Left hindlimb (tissue), 1 donor: ENCODE data around the gene NOC4L.
"Not testable (repeated sequence)": the region's sequence is repeated elsewhere in the genome, so short reads cannot be mapped to it uniquely, and the experiment has no call there.

Experiments
- DNase-seq: peaks from one replicate; pipeline ENCODE4 v3.0.0-alpha.2; 2018

The NOC4L gene

DNA sequence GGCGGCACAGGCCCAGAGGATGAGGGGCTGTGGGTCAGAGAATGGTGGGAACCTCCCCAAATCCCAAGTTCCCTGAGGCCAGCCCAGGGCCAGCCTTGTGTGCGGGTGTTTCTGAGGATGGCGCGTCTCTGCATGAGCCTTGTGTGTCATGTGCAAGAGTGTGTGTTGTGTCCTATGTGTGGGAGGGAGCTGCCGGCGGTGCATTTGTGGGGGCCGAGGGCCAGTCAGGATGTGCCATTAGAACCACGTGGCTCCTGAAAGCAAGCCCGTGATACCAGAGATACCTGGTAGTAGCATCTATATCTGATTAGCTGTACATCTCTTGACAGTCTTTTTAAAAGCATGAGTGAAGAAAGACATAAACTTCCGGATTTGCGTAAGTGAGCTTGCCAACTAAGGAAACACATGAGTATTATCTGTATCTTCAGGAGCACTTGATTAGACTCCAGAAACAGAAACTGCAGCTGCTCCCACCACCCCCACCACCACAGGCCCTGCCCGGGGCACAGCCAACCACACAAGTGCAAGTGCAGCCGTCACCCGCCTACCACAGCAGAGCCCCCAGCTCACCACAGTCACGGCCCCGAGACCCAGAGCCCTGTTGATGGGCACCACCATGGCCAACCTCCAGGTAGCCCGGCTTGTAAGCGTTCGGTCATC lies 19.4 kb upstream of the NOC4L start:
- no peak for DNase-seq

DNA sequence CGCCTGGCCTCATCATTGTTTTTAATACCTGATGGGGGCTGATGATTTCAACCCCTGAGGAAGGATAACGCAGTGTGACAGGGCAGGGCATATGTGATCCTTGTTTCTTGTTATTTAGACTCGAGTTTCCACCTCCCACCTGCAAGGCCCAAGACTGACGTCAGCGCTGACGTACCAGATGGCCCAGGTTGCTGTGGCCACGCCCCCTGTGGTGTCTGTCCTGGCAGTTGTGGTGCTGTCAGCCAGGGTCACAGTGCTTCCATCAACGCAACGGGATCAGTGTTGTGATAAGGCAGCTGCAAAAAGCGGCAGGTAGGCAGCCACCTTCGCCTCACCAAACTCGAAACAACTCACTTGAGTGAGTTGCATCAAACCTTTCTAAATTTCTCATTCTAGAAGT lies 18.5 kb upstream of the NOC4L start:
- no peak for DNase-seq

DNA sequence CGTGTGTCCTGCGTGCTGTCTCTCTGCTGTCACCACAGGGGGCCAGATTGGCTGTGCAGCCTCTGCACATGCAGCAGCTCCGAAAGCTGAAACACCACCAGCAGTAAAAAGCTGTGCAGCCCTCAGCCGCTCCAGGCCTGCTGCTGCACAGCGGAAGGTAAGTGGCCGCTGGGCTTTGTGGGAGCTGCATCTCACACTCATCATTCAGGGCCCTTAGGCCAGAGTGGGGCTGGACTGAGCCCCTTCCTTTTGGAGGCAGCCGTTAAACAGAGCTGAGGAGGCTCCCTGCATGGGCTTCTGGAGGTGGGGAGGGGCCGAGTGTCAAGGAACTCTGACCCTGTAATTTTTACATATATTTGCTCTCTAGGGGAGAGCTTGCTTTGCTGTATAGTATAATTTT lies 17.2 kb upstream of the NOC4L start:
- no peak for DNase-seq

DNA sequence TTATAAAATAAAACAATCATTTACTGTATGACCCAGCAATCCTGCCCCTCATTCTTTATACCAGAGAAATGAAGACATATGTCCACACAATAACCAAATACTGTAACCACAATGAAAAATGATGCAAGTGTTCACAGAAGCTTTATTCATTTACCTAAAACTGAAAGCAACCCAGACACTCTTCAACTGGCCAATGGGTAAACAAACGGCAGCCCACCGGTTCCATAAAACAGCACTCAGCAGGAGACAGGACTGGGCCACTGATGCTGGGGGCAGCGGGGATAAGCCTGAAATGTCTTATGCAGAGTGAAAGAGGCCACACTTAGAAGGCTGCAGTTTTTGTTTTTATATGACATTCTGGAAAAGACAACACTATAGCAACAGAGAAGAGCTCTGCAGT lies 15.2 kb upstream of the NOC4L start:
- DNase-seq, result no peak

DNA sequence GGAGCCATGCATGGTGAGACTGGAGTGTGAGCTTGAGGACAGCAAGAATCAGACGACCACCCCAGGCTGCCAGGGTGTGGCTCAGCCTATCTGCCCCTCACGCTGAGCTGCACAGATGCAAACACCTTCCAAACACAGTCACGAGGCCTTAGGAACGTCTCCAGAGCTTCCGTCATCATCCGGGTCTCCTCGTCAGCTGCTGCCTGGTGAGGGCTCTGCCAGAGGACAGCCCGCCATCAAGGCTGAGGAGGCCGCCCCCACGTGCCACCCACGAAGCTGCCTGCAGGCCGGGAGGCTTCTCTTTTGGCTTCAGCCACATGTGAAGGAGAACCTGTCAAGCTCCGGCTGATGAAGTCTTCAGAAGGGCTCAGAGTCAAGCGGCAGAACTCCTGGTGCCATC lies 13.6 kb upstream of the NOC4L start:
- no peak for DNase-seq

DNA sequence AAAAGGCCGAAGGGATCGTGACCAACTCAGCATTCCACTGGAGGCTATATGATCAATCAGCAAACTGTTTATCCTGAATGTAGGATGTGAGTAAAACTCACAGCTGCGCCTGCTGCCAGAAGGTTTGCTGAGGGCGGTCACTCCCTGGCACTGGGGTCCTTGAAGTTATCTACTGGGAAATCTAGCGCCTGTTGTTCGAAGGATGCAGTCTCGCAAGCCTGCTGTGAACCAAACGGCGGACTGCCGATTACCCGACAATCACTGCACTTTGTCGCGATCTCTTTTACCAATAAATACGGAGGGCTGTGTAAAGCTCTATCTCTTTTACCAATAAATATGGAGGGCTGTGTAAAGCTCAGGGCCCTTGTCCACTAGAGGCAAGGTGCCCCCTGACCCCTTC lies 13.0 kb upstream of the NOC4L start:
- DNase-seq, result no peak

DNA sequence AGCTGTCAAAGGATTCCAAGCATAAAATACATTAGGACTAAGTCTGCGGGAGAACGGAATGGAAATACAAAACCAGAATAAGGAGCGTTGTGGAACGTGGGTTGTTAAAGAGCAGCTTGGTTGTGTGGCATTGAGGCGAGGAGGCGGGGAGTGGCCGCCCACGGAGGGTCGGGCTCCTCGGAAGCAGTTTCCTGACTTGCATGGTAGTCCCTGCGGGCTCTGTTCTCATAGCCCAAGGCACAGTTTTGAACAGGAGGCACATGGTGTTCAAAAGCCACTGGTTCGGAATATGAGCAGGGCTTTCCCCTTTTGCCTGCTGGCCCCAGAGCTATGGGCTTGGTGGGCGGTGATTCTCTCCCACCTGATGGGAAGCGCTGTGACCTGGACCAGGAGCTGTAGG lies 12.3 kb upstream of the NOC4L start:
- no peak for DNase-seq

DNA sequence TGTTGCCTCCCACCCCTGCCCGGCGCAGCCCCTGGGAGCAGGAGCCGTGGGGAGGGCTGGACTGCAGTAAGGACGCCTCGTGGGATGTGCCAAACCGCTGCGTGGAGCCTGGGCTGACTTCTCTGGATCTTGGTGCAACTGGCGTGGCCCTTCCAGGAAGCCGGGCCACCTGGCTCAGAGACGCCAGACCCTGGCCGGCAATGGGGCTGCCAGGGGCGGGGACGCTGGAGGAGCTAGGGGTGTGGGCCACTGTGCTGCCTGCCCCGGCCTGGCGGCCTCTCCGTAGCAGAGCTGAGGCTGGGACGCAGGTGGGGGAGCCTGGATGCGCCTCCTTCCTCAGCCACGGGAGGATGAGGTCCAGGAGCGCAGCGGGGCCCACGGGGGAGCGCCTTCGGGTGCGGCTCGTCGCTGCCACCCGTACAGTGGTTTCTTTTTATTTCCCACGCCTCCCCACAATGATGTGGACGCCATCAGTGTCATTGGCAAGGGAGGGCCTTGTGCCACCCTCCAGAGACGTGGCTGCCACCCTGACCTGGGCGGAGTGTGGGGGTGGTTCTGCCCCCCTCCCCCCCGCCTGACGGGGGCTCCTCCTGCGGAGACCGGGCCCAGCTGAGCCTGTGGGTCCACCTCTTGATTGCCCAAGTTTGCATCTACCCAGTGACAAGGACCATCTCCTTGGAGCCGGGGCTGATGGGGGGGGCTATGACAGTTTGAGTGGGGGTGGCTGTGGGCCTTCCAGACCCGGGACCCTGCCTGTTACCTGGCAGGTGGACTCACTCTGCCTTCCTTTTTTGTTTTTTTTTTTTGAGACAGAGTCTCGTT lies 11.4 kb upstream of the NOC4L start:
- DNase-seq, result no peak

DNA sequence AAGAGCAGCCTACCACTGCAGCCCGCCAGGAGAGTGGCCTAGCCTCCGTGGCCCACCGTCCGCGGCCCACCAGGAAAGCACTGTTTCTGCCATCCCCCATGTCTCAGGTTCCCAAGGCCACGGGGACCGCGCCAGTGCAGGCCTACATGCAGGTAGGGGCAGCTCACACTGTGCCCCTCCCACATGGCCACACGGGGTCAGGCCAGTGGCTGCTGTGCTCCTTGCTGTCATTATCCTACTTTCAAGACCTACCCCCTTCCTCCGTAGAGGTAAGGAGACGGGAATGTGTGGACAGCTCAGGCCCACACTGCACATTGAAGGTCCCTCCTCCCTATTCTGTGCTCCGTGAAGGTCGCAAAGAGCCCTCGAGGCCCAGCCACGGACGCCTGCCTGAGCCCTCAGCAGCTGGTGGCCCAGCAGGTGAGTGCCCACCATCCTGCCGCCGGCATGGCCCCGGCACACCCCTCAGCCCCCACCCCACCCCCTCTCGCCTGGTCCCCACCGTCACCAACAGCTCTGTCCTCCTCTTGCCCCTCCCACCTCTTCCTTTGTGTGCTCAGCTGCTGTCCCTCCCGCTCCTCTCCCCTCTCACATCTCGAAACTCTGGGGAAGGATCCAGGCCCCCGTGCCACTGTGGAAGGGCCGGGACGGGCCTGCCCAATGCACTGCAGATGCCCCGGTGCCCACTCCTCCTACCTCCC lies 10.2 kb upstream of the NOC4L start:
- DNase-seq, result no peak

DNA sequence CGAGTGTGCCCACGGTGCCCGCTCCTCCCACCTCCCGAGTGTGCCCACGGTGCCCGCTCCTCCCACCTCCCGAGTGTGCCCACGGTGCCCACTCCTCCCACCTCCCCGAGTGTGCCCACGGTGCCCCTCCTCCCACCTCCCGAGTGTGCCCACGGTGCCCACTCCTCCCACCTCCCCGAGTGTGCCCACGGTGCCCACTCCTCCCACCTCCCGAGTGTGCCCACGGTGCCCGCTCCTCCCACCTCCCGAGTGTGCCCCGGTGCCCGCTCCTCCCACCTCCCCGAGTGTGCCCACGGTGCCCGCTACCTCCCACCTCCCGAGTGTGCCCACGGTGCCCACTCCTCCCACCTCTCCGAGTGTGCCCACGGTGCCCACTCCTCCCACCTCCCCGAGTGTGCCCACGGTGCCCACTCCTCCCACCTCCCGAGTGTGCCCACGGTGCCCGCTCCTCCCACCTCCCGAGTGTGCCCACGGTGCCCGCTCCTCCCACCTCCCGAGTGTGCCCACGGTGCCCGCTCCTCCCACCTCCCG lies 9.5 kb upstream of the NOC4L start:
- DNase-seq, result not testable (repeated sequence)

DNA sequence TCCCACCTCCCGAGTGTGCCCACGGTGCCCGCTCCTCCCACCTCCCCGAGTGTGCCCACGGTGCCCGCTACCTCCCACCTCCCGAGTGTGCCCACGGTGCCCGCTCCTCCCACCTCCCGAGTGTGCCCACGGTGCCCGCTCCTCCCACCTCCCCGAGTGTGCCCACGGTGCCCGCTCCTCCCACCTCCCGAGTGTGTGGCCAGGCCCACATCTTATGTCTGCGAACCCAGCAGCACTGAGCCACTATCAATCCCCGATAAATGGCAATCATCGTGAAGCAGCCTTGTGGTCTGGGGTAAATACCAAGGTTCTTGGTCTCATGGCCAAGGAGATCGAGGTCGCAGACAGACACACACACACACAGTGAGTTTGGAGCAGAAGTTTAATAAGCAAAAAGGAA lies 8.0 kb upstream of the NOC4L start:
- DNase-seq, result not testable (repeated sequence)

DNA sequence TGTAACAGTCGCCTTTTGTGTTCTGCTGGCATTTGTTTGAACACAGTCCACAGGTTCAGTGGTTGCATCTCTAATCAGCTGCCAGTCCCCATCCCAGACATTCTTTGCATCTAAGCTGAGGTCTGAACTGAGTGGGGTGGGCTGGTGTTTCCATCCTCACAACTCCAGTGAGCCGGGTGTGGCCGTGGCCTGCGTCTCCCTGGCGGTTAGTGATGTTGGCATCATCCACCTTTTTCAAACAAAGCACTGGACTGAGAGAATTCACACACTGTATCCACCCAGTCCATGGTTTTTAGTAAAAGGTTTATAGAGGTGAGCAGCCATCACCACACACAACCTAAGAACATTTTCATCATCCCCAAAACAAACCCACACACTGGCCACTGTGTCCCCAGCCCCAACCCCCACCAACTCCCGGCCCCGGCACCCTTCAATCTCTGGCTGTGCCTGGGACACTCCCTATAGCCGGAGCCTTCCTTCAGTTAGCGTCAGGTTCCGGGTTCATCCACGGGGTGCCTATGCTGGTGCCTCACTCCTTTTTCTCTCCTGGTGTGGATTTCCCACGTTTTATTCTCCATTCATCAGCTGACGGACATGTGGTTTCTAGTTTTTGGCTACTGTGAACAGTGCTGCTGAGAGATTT lies 6.7 kb upstream of the NOC4L start:
- DNase-seq, result no peak

DNA sequence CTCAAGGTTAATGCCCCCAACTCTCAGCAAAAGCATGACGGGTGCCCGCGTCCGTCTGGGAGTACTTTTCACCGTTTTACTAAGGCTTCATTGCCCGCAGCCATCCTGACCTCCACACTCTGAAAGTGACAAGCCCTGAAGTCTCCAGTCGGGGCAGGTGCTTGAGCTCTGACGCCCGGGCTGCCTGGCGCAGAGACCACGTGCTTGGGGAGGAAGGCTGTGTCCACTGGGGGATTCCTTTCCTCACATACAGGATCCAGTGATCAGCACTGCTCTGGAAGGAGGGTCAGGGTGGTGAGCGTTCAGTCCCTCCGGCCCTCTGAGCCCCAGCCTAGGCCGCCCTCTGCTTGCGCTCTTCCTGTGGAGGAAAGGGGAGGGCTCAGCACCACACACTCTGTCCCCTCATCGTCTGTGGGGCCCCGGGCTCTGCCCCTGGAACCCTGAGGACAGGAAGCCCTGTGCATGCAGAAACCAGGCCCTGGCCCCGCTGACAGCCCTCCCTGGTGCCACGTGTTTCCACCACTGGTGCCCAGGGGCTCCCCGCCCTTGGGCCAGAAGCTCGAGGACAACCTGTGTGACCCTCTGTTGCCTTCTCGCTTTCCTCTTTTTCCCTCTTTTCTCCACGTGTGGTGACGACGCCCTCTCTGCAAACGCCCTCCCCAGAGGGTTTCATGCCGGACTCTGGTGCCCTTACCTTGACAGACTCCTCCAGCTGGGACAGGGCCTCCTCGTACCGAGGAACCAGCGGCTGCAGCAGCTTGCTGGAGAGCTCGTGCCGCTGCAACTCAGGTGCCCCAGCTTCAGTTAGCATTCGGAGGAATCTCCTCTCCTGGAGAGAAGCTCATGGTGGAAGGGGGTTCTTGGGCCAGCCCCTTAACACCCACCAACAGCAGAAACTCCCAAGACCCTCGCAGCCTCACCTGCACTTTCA lies 5.1 kb upstream of the NOC4L start:
- no peak for DNase-seq

DNA sequence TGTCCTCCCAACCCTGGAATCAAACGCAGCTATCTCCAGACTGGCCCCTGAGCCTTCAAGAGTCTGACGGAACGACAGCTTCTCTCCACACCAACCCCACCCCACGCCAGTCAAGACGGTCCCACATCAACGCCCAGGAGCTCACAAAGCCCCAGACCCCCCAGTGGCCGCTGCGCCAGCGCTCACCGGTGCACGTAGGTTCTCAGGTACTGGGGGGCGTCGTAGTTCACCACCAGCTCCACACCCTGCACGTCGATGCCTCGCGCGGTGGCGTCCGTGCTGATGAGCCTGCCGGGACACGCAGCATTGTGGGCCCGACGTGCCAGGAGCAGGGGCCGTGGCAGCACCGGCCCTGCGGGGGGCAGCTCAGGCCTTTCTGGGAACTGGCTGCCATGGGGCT lies 4.3 kb upstream of the NOC4L start:
- no peak for DNase-seq

DNA sequence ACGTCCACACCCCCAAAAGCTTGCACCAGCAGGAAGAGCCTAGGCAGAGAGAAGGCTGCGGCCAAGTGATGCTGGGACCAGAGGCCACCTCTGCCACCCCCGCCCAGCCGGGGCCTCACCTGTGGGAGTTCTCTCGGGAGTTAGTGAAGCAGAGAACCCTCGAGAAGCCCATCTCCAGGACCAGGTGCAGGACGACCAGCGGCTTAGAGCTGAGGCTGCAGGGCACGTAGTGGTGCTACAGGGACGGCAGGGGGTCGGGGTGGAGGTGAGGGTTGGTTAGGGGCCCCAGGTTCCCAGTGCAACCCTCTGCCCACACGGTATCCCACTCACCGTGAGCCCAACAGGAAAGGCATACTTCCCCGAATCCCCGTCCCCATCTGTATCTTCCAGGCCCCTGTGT lies 3.8 kb upstream of the NOC4L start:
- no peak for DNase-seq

DNA sequence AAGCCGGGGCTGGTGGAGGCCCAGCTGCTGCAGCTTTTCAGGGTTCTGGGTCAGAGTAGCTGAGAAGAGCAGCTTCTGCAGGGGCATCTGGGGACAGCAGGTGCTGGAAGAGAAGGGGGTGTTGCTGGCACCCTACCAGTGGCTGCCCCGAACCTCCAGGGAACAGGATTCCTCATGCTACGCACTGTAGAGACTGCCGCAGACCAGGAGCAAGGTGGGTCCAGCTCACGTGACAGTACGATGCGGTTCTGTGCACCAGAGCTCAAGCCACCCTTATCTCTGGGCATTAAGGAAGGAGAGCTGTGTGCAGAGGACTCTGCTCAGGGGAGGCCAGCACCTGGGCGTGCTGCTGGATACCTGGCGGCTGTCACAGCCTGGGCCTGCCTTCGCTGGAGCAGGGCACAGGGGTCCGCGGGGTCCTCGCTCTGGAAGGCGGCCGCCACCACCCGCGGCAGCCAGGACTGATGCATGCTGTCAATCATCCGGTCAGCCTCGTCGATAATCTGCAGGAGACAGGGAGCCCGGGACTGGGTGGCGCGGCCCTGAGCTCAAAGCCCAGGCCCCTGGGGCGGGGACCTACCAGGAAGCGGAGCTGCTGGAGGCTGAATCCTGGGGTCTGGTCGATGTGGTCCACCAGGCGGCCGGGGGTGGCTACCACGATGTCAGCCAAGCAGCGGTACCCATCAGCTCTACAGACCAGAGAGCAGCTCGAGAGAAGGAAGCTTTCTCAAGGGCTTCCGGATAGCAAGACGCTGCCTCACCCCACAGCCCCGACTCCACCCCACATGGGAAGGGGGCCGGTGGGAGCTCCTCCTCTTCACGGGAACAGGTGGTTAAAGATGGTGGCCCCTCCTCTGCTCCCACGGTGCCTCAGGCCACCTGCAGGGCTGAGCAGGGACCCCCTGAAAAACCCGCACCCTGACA lies 3.1 kb upstream of the NOC4L start:
- no peak for DNase-seq

DNA sequence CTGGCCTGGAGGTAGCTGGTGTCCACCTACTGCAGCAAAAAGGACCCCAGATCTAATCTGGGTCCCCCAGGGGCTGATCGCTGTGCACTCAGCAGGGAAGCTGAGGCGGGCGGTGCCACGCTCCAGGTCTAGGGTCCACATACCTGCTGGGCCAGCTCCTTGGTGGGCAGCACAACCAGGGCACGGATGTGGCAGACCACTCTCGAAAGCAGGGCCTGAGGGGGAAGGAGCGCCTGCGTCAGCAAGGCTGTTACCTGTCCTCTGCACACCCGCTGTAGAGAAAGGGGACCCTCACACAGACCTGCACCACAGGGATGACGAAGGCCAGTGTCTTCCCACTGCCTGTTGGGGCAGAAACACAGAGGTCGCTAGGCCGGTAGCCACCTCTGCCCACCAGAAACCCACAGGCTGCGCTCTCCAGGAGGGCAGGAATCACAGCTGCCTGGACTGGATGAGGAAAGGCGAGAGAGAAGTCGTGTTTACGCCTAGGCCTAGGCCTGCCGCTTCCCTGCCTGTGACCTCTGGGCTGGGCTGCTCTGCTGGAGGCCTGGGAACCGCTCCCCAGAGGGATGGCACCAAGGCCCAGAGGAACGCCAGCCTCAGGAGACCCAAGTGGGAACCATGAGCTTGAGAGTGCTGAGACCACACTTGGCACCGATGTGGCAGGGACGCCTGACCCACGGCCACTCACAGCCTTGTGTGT lies 2.1 kb upstream of the NOC4L start:
- DNase-seq, result no peak

DNA sequence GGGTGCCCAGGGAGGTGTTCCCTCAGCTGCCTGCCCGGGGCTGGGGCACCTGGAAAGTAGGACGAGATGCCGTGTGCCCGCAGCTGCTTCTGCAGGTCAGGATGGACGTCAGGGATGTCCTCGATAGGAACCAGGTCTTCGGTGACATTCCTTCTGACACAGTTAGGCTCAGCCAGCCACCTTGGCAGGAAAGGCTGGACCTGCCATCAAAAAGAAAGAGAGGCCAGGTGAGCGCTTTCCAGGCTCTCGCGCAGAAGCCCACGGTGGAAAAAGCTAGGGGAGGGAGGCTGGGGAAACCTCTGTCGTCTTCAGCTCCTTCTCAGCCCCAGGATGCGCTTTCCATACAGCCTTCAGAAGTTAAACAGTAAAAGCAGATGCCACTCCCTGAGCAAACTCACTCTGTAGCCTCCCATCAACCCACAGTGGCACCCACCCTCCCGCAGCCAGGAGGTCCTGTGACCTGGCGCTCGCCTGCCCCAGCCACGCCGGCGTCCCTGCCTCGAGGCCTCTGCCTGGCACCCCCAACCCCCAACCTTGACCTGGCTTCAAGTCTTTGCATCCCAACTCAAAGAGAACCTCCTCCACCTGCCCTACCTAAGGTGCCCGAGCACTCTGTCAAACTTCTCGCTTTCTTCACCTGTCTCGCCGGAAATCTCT lies 1.4 kb upstream of the NOC4L start:
- no peak for DNase-seq

DNA sequence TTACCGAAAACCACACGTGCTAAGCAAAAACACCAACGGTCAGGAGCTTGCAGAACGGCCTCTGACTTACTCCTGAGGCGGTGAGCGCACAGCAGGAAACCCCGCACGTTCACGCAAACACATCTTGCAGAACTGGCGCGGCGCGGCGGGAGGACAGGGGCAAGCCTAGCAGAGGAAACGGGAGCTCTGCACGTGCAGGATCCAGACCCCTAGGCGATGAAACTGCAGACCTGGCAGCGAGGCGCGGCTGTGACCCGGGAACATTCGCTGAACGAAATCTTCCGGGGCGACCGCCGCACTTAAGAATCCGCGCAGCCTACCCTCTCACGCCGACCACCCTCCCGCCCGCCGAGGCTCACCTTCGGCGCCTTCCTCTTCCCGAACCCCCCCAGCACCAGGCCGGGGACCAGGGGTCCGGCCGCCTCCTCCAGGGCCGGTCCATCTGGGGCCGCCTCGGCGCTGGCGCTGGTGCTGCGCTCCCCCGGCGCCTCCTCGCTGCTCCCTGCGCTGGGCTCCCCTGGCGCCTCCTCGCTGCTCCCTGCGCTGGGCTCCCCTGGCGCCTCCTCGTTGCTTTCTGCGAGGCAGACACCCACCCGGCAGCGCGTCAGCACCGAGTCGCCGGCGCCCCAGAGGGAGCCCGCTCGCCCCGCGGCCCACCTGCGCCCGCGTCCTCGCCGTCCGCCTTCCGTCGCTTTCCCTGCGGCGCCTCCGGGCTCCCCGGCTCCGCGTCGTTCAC lies 753 bp upstream of the NOC4L start:
- DNase-seq, result no peak
